ENCODE measurements around the gene DHRS2.
A peak's percentile ranks its signal among the peaks of the same experiment; 100 is the strongest.

DHRS2 gene

DNA sequence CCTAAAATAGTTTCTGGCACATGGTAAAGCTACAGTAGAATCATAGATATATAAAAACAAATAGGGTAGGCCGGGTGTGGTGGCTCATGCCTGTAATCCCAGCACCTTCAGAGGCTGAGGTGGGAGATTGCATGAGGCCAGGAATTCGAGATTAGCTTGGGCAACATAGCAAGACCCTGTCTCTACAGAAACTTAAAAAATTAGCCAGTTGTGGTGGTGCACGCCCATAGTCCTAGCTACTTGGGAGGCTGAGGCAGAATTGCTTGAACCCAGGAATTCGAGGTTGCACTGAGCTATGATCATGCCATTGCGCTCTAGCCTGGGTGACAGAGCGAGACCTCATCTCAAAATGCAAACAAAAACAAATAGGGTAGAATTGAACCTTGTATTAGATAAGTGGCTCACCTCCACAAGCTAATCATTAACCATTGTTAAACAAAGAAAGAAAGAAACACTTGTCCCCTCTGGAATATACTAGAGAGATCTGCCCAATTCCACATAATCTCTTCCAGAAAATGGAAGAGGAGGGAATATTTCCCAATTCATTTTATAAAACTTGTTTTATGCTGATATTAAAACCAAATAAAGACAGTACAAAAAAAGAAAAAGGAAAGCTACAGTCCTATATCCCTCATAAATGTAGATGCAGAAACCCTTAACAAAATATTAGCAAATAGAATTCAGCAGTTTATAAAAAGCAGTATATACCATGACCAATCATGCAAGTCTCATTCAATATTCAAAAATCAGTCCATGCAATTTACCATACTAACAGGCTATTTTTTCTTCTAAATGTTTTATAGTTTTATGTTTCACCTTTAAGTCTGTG is 22.7 kb upstream of the DHRS2 start:
- DNase-seq, result no peak

DNA sequence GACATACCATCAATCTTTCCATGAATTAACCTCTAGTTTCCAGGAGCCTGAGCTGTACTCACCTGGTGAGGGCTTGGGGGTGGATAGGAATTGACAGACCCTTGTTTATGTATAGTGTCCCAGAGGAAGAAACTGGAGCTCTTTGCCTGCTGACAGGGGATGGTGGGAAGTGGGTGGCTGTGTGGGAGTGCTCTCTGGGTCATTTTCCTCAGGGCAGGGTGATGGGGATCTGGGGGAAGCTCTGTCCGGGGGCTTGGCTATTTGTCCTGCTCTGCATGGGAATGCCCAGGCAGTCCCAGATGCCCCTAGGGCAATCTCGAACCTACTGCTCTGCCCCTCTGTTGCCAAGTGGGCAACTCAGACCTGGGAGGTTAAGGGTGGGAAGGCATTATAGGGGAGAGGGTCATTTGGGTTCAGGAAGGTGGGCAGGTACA is 21.8 kb upstream of the DHRS2 start:
- DNase-seq, result no peak

DNA sequence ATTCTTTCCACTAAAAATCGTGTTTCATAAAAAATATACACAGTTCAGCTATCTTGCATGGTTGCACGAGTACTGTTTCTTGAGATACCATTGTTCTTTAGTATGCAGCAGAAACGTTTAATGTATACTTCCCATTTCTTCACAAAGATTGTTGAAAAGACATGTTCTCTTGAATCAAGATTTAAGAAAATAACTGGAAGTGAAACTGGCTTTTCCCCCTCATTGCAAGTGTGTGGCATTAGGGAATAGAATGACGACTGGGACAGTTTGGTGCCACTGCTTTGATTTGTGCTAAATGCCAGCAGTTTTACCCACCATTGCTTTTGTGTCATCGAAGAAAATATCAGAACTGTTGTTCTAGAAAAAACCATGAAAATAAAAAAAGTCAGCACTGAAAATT is 20.3 kb upstream of the DHRS2 start:
- DNase-seq, result no peak

DNA sequence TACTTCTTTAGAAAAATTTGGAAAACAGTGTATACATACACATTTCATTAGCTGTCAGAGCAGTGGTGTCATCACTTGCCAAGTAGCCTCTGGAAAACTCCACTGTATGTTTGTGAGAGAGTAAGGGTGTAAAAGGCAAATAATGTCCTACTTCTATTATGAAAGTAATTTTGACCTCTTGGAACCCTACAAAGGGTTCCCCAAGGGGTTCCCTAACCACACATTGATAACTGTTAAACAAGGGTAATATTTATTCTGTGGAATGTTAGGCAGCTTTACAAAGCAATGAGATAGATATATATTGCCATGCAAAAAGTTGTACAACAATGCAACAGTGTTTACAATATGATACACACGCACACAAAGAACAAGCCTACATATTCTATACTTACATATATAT is 18.6 kb upstream of the DHRS2 start:
- DNase-seq, result no peak

GRCh38 chr14:23618415-23618988 is 17.7 kb upstream of the DHRS2 start:
- DNase-seq, result no peak

GRCh38 chr14:23620177-23620702 is 15.9 kb upstream of the DHRS2 start:
- DNase-seq, result no peak

- no peak for DNase-seq
These were observed 14.8 kb upstream of the DHRS2 start for GRCh38 chr14:23621204-23621931.

DNA sequence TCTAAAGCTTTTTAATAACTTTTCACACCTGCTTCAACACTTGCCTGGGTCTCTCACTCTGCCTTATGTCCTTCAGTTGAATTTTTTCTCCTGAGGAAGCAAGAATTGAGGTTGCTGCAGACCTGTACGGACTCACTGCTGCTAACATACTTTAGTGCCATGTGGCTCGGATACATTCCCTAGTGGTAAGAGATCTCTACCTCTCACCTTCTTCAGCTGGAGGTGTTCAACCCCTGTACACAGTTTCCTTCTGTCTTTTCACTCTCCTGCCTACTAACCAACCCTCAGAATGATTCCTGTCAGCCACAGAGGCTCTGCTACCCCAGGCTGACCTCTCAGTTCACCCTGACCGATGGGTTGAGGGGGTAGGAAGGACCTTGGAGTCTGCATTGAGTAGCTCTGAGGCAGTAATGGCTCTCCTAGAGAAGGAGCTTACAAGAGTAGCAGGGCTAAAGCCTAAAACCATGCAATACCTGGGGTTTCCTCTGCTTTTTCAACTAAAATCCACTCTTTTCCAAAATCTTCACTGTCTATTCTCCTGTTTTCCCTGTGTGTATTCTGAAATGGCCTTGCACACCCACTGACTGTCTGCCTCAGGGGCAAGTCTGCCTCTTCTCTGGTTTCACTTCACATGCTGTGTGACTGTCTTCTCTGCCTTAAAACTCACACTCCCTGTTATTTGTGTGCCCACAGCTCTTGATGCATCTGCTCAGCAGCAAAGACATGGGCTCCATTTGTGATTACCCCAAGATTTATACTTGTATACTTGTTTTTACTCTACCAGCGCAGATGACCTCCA is 14.0 kb upstream of the DHRS2 start:
- DNase-seq, result no peak

GRCh38 chr14:23622990-23623389 is 13.2 kb upstream of the DHRS2 start:
- DNase-seq, result no peak

DNA sequence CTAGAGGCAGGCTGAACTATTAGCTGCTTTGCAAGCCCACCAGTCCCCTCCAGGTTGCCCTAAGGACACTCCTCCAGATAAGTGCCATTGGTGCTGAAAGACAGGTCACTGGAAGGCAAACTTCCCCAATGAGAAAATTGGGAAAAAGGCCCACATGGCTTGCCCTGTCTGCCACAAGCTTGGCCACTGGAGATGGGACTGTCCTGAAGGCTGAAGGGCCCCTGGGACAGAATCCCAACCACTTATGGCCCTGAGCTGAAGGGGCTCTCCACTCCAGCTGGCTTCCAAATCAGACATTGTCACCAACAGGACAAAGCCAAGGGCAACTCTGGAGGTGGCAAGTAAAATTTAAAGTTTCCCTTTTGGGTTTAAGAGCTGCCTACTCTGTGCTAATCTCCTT is 12.2 kb upstream of the DHRS2 start:
- no peak for DNase-seq

DNA sequence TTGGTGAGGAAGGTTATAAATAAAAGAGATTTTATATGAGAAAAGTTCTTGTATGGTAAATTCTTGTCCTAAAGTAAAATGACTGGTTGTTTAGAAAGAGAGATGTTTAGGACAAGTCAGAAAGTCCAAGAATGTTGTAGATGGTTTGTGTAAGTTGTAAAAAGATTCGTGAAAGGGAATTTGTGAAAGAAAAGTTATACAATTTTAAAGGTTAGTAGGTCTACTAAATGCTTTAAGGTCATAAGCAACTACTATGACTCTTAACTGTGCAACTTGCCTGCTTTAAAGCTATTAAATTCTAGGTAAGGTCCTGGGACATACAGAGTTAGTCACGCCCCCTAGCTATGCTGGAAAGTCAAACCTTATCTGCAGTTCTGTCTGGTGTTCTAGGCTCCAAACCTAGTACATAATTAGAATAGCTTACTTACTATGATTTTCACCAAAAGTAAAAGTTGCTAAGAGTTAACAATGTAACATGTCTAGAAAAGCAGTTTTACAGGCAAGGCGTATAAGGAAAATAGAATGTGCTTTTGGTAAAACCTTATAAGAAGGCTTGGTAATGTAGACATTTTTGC is 11.2 kb upstream of the DHRS2 start:
- no peak for DNase-seq

DNA sequence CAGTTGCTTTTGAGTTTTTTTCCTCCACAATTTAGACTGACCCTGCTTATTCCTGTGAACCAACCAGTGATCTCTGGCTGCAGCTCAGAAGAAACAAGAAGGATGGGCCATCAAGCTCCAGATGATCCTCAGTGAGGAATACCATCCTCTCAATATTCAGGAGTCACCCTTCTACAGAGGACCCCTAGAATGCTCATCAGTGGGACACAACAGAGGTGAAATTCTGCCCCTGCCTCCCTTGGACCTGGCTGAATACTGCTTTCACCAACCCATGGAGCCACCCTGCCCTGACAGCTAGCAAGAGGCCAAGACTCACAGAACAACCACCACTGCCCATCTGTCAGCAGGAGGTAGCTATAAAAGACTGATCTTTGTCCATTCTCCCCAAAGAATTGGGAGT is 9.2 kb upstream of the DHRS2 start:
- no peak for DNase-seq

GRCh38 chr14:23627961-23628360 is 8.2 kb upstream of the DHRS2 start:
- no peak for DNase-seq

GRCh38 chr14:23629204-23629603 is 7.0 kb upstream of the DHRS2 start:
- DNase-seq, result no peak

DNA sequence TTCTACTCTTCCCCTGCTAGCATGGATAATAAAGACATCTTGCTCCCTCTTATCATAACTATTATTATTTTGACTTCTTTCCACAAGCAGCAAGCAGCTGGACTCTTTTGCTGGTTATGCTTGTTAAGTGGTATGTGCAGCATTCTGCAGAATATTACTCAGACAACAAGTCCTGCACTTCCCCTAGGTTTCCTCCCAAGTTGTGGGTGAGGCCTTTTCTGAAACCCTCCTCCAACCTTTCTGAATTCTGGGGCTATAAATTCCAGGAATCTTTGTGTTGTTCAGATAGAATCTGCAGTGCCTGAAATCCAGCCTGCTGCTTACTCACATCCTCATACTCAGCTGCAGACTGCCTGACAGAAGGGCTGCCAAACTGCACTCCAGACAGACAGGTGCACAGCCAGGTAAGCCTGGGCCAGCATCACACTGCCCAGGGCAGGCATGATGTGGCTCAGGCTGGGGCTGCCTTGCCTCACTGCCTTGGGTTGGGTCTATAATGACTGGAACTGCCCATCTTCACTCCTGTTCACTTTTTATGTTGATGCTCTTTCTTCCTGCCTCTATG is 6.2 kb upstream of the DHRS2 start:
- no peak for DNase-seq

DNA sequence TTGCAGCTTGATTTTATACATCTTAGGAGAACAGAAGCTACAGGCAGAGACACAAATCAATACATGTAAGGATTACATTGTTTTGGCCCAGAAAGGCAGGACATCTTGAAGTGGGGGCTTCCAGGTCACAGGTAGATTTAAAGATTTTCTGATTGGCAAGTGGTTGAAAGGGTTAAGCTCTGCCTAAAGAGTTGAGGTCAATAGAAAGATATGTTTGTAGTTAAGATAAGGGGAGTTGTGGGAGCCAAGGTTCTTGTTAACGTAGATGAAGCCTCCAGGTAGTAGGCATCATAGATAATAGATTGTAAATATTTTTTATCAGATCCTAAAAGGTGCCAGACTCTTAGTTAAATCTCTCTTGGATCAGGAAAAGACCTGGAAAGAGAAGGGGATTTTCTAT is 5.5 kb upstream of the DHRS2 start:
- DNase-seq, result no peak

- DNase-seq, result no peak
These were observed 4.9 kb upstream of the DHRS2 start for GRCh38 chr14:23631234-23631633.

DNA sequence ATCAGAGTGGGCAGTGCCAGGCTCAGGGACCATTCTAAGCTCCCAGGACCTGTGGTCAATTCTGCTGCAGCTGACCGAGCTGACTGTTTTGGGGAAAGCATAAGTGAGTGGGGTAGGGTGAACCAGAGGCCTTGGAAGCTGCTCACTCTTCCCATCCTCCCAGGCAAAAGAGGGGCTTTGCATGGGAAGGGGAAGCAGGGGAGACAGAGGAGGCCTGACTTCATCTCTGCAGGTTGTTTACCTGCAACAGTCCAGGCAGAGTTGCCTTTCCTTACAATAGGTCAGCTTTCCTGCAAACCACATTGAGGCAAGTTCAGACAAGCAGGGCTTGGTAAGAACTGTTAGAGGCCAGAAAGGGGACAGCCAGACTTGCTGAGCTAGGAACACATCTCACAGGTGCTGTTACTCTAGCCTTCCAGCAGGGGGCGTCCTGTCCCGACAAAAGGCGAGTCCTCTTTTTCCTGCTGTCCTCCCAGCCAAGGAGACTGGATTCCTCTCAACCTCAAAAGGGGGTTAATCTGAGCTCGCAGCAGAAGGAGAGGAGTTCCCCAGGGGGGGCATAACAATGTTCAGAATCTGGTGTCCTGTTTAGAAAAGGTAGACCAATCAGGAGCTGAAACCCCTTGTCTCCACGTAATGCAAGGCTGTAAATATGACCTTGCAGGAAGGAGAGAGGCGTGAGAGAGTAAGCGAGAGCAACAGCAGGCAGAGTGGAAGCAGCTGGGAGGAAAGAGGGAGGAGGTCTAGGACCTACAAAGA is 4.3 kb upstream of the DHRS2 start:
- DNase-seq, result peak; percentile 84 to 88

- no peak for DNase-seq
These were observed 3.6 kb upstream of the DHRS2 start for GRCh38 chr14:23632461-23633159.

DNA sequence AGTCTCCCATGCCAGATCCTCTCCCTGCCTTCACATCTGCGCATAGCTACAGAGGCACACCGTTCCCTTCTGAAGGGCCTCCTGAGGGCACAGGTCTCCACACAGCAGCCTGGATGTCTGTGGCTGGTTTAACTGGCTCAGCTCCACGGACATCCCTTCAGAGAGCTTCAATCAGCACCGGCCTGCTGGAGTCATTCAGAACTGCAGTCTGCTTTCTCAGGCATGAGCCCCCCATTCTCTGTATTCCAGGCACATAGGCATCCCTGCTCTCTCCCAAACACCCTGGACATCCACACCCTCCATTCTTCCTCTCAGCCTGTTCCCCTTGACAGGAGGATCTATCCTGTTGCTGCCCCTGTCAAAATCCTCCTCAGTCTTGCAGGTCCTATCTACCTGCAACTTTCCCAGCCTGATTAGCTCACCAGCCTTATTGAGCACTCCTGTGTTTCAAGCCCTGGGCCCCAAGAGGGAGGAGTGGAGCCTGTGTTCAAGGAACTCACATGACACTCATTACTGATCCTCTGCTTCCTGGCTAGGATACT is 2.9 kb upstream of the DHRS2 start:
- DNase-seq, result no peak

Data from activated T-cell treated with anti-CD3 and anti-CD28 coated beads, Interleukin-2, amount 50 U/mL, for 48 hours (primary cell).